Measurements from ENCODE around the gene AFF3. TPM values are rescaled to one million over a fixed set of nuclear protein-coding genes. Genes with fewer than 3 reads are reported as not detected.

Gene AFF3
- total RNA-seq, 4 donors from 2014 or later: 2.1 to 7.3 (median 3.5) TPM

GRCh38 chr2:100145893-100146656, 3.7 kb upstream of the AFF3 start:
- intact Hi-C loops (cut with DNase I; ENCODE audit: low total_unique reads): no loop called here
- TF ChIP-seq POLR2A (IDR thresholded peaks at IDR 0.05) (no peak), CTCF (IDR thresholded peaks at IDR 0.05) (no peak)
- 81 to 90% methylated on average over 11 of the region's 11 CpGs for WGBS, 2 donors

DNA sequence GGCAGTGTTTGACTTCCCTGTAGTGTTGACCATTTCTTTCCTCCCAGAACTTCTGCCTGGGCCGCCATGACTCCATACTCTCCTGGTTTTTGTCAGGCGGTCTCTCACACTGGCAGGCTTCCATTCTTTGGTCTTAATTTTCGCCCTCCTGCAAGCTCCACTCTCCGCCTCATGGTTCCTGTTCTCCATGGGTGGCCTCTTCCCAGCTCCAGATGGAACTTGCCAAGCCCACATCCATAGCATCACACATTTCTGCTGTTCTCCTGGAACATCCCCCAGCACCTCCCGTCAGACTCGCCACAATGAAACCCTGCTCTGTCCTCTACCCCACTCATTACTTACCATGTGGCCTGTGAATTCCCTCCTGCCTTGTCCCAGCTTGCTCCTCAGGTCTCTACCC, 896 bp upstream of the AFF3 start:
- intact Hi-C loops (cut with DNase I; ENCODE audit: low total_unique reads): no loop called here
- 81 to 90% methylated on average over 6 of the region's 6 CpGs for WGBS, 2 donors
- TF ChIP-seq POLR2A (IDR thresholded peaks at IDR 0.05): no peak
- no peak for TF ChIP-seq CTCF (IDR thresholded peaks at IDR 0.05)
- no peak overlapping the region for H3K4me3 ChIP-seq (ENCODE audit: low read depth, poor library complexity, severe bottlenecking)
- no peak for DNase-seq (ENCODE audit: low spot score in 2 of 2)

More at GRCh38 chr2:100145893-100146656, 3.7 kb upstream of the AFF3 start:
- no peak overlapping the region for H3K4me3 ChIP-seq (ENCODE audit: low read depth, poor library complexity, severe bottlenecking)
- no peak for DNase-seq (ENCODE audit: low spot score in 2 of 2)

GRCh38 chr2:100141906-100142305, 484 bp downstream of the AFF3 start:
- TF ChIP-seq CTCF (IDR thresholded peaks at IDR 0.05): no peak
- no peak for TF ChIP-seq POLR2A (IDR thresholded peaks at IDR 0.05)
- 84 to 93% methylated on average over 3 of the region's 3 CpGs for WGBS, 2 donors
- intact Hi-C loops (cut with DNase I; ENCODE audit: low total_unique reads): no loop called here
- DNase-seq (ENCODE audit: low spot score in 2 of 2): no peak
- no peak overlapping the region for H3K4me3 ChIP-seq (ENCODE audit: low read depth, poor library complexity, severe bottlenecking)

DNA sequence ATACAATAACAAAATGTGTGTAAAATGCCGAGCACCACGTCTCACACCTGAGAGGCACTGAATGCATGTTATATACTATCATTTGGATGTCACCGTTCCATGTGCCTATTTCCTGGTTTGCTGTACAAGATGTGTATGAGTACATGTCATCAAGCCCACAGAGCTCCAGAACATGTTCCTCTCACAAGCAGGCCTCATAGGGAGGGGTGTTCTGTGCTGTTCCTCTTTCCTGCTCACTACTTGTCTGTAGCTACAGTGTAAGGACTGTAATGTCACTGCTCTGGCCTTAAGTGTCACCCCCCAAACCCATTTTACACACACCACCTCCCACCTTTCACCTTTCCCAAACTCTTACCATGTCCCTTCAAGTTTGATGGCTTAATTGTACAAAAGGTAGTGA, 1.8 kb downstream of the AFF3 start:
- no peak for DNase-seq (ENCODE audit: low spot score in 2 of 2)
- no peak overlapping the region for H3K4me3 ChIP-seq (ENCODE audit: low read depth, poor library complexity, severe bottlenecking)
- WGBS, 2 donors: 88 to 93% methylated on average over 3 of the region's 3 CpGs
- no peak for TF ChIP-seq POLR2A (IDR thresholded peaks at IDR 0.05)
- intact Hi-C loops (cut with DNase I; ENCODE audit: low total_unique reads): no loop called here

GRCh38 chr2:100137866-100138570, 4.4 kb downstream of the AFF3 start:
- no peak overlapping the region for H3K4me3 ChIP-seq (ENCODE audit: low read depth, poor library complexity, severe bottlenecking)
- 73 to 74% methylated on average over 5 of the region's 5 CpGs for WGBS, 2 donors
- DNase-seq (ENCODE audit: low spot score in 2 of 2): no peak
- TF ChIP-seq CTCF (IDR thresholded peaks at IDR 0.05) (no peak), POLR2A (IDR thresholded peaks at IDR 0.05) (no peak)
- intact Hi-C loops (cut with DNase I; ENCODE audit: low total_unique reads): no loop called here

DNA sequence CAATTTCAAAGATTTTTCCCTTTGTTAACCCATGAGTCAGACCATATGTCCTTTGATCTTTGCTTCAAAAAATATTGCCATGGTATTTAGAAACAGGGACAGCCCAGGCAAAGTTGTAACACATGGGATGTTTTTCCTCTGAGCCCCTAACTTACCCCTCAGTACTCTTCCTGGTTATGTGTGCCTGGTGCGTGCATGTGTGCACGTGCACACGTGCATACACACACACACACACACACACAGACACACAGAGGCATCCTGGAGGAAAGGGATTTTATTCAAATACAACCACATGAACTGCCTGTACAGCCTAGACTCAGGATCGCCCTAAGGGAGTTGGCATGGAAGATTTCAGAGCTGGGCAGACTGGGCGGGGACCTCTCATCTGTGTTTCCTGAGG, 5.1 kb downstream of the AFF3 start:
- no peak for DNase-seq (ENCODE audit: low spot score in 2 of 2)
- no peak overlapping the region for H3K4me3 ChIP-seq (ENCODE audit: low read depth, poor library complexity, severe bottlenecking)
- WGBS, 2 donors: 57 to 60% methylated on average over 5 of the region's 5 CpGs
- intact Hi-C loops (cut with DNase I; ENCODE audit: low total_unique reads): no loop called here
- no peak for TF ChIP-seq CTCF (IDR thresholded peaks at IDR 0.05)
- TF ChIP-seq POLR2A (IDR thresholded peaks at IDR 0.05): no peak

Data from lower leg skin (tissue), 4 donors.